Muscle of leg (tissue), 11 donors: ENCODE results near the gene PRDM2. TPM values are rescaled to one million over a fixed set of nuclear protein-coding genes. Genes with fewer than 3 reads are reported as not detected.

Experiments used
- DNase-seq: peaks from one replicate; pipeline ENCODE4 v3.0.0; 2013
- H3K27ac ChIP-seq: one replicate; pipeline ENCODE4 v1.5.1; 2013; ENCODE audit warnings: mild to moderate bottlenecking, low read length, control low read depth
- H3K27me3 ChIP-seq: one replicate; pipeline ENCODE4 v1.6.1; 2013; ENCODE audit warnings: low read length; ENCODE audit not compliant: control insufficient read depth, insufficient read depth
- H3K36me3 ChIP-seq: one replicate; pipeline ENCODE4 v1.6.1; 2013; ENCODE audit warnings: low read length; ENCODE audit not compliant: control insufficient read depth, insufficient read depth
- H3K4me1 ChIP-seq: one replicate; pipeline ENCODE4 v1.6.1; 2013; ENCODE audit warnings: low read length; ENCODE audit not compliant: control insufficient read depth, insufficient read depth
- H3K4me3 ChIP-seq: one replicate; pipeline ENCODE4 v1.5.1; 2013; ENCODE audit warnings: low read length, control low read depth
- H3K9me3 ChIP-seq: replicated peaks from 2 replicates; pipeline ENCODE4 v1.6.1; 2013; ENCODE audit warnings: low read depth, low read length; ENCODE audit not compliant: control insufficient read depth
- WGBS: methylation state at CpG from one replicate; pipeline ENCODE4 v1.1.5; 2013; ENCODE audit warnings: missing lambda C conversion rate; ENCODE audit not compliant: insufficient coverage; 5-methylcytosine and 5-hydroxymethylcytosine counted together
- polyA plus RNA-seq, 8 donors: library from polyadenylated mRNA; unstranded; fragments of 120-200 nt; gene quantifications; one replicate each; pipeline versions ENCODE4 v1.2.1 to v1.2.3, GENCODE V29; 2013; ENCODE audit warnings: inconsistent platforms in 1 of 8, low replicate concordance in 1 of 8; ENCODE audit not compliant: insufficient read length in 8 of 8, insufficient read depth in 1 of 8
- total RNA-seq: library from RNA; stranded (reverse); fragments of 120-200 nt; gene quantifications from one replicate; pipeline ENCODE4 v1.2.4, GENCODE V29; 2013

The PRDM2 gene
- total and polyA plus RNA-seq, 9 donors = 17.0 to 45.3 (median 36.8) TPM

- Histone ChIP-seq H3K4me3 (no peak overlapping the region), H3K9me3 (peaks cover 10% of the 10 kb centered on the region), H3K36me3 (no peaks in the 10 kb centered on the region), H3K27ac (no peak overlapping the region), H3K4me1 (peaks cover 3% of the 10 kb centered on the region), H3K27me3 (peaks cover 3% of the 10 kb centered on the region)
- DNase-seq = no peak
- WGBS = no CpG with 5 or more reads among the region's 2 CpGs
These were observed 2.2 kb upstream of the PRDM2 start for GRCh38 chr1:13697738-13698137.

GRCh38 chr1:13699510-13699909 is 478 bp upstream of the PRDM2 start:
- Histone ChIP-seq H3K9me3 (peaks cover 10% of the 10 kb centered on the region), H3K4me1 (peaks cover 3% of the 10 kb centered on the region), H3K27ac (peak overlapping the region; percentile 84), H3K27me3 (peaks cover 3% of the 10 kb centered on the region), H3K4me3 (peak overlapping the region; percentile 81), H3K36me3 (no peaks in the 10 kb centered on the region)
- 84% methylated on average over 9 of the region's 16 CpGs for WGBS
- DNase-seq = no peak

- H3K9me3 ChIP-seq = peaks cover 10% of the 10 kb centered on the region
- H3K36me3 ChIP-seq = no peaks in the 10 kb centered on the region
- DNase-seq = peak; percentile 65
- peak overlapping the region; percentile 62 for H3K27ac ChIP-seq
- 2% methylated on average over 35 of the region's 48 CpGs for WGBS
- peaks cover 3% of the 10 kb centered on the region for H3K4me1 ChIP-seq
- H3K4me3 ChIP-seq = peak overlapping the region; percentile 35
- no peaks in the 10 kb centered on the region for H3K27me3 ChIP-seq
These were observed 708 bp downstream of the PRDM2 start for GRCh38 chr1:13700521-13701270.

GRCh38 chr1:13701271-13701640 is 1.3 kb downstream of the PRDM2 start:
- H3K36me3 ChIP-seq = no peaks in the 10 kb centered on the region
- no CpG with 5 or more reads among the region's 6 CpGs for whole genome bisulfite sequencing
- no peak for DNase-seq
- H3K4me3 ChIP-seq = peak overlapping the region; percentile 35
- peak overlapping the region; percentile 62 for H3K27ac ChIP-seq
- no peaks in the 10 kb centered on the region for H3K27me3 ChIP-seq
- H3K4me1 ChIP-seq = peaks cover 3% of the 10 kb centered on the region
- peaks cover 10% of the 10 kb centered on the region for H3K9me3 ChIP-seq

- Histone ChIP-seq H3K9me3 (peaks cover 8% of the 10 kb centered on the region), H3K4me1 (peaks cover 5% of the 10 kb centered on the region), H3K36me3 (no peaks in the 10 kb centered on the region), H3K27ac (no peak overlapping the region), H3K4me3 (no peak overlapping the region), H3K27me3 (no peaks in the 10 kb centered on the region)
- DNase-seq = no peak
- WGBS = no CpG with 5 or more reads among the region's 10 CpGs
These were observed 2.6 kb downstream of the PRDM2 start for GRCh38 chr1:13702425-13703127.

GRCh38 chr1:13703128-13703513 is 3.1 kb downstream of the PRDM2 start:
- Histone ChIP-seq H3K9me3 (peaks cover 3% of the 10 kb centered on the region), H3K4me1 (peaks cover 5% of the 10 kb centered on the region), H3K4me3 (no peak overlapping the region), H3K27ac (no peak overlapping the region), H3K36me3 (no peaks in the 10 kb centered on the region), H3K27me3 (no peaks in the 10 kb centered on the region)
- no peak for DNase-seq
- no CpG with 5 or more reads among the region's 2 CpGs for WGBS

GRCh38 chr1:13703558-13704490 is 3.8 kb downstream of the PRDM2 start:
- 100% methylated on average over 2 of the region's 9 CpGs for WGBS
- H3K4me3 ChIP-seq = no peak overlapping the region
- no peak overlapping the region for H3K27ac ChIP-seq
- H3K4me1 ChIP-seq = peaks cover 5% of the 10 kb centered on the region
- H3K9me3 ChIP-seq = no peaks in the 10 kb centered on the region
- no peaks in the 10 kb centered on the region for H3K36me3 ChIP-seq
- H3K27me3 ChIP-seq = no peaks in the 10 kb centered on the region
- DNase-seq = no peak

GRCh38 chr1:13706046-13706445 is 6.1 kb downstream of the PRDM2 start:
- H3K9me3 ChIP-seq = no peaks in the 10 kb centered on the region
- no peak overlapping the region for H3K27ac ChIP-seq
- no peak overlapping the region for H3K4me3 ChIP-seq
- H3K27me3 ChIP-seq = no peaks in the 10 kb centered on the region
- 40% methylated on average over 1 of the region's 2 CpGs for WGBS
- DNase-seq = peak; percentile 23
- H3K36me3 ChIP-seq = no peaks in the 10 kb centered on the region
- H3K4me1 ChIP-seq = peaks cover 2% of the 10 kb centered on the region

- Histone ChIP-seq H3K4me3 (no peak overlapping the region), H3K4me1 (peaks cover 2% of the 10 kb centered on the region), H3K36me3 (no peaks in the 10 kb centered on the region), H3K9me3 (no peaks in the 10 kb centered on the region), H3K27me3 (no peaks in the 10 kb centered on the region), H3K27ac (no peak overlapping the region)
- WGBS = no CpG with 5 or more reads among the region's 3 CpGs
- peak; percentile 83 for DNase-seq
These were observed 7.2 kb downstream of the PRDM2 start for GRCh38 chr1:13707164-13707563.
